PC-3 (cell line): Measurements from ENCODE around the gene USP51.
"Not testable (repeated sequence)": the region's sequence is repeated elsewhere in the genome, so short reads cannot be mapped to it uniquely, and the experiment has no call there.

Experiments
- CTCF ChIP-seq: fragments of 300-600 bp; sonication (generic); conservative IDR thresholded peaks from 2 replicates; pipeline ENCODE4 v1.5.1; 2017; ENCODE audit warnings: antibody characterized with exemption, low read depth, mild to moderate bottlenecking, low read length
- EZH2 ChIP-seq: fragments of 300-600 bp; sonication (generic); IDR thresholded peaks from one replicate; pipeline ENCODE4 v1.6.1; 2017; ENCODE audit warnings: antibody characterized with exemption, mild to moderate bottlenecking, low read length; ENCODE audit not compliant: unreplicated experiment

- TF ChIP-seq CTCF, EZH2: not testable (repeated sequence)
These were observed 25.6 kb downstream of the USP51 start for GRCh38 chrX:55464050-55464449.
